Activated T-cell treated with anti-CD3 and anti-CD28 coated beads, Interleukin-2, amount 50 U/mL, for 72 hours (primary cell): ENCODE data around the gene CHRNB4. TPM values are rescaled to one million over a fixed set of nuclear protein-coding genes. Genes with fewer than 3 reads are reported as not detected.
"Not testable (repeated sequence)": the region's sequence is repeated elsewhere in the genome, so short reads cannot be mapped to it uniquely, and the experiment has no call there.

Experiments used
- ATAC-seq, 2 donors: fragments of 150-1000 bp; cut with Tn5 transposase; replicated peaks in 1 of 2; 2 replicates each; pipeline ENCODE4 v1.10.0; 2021; ENCODE audit warnings: moderate library complexity in 2 of 2, mild to moderate bottlenecking in 1 of 2
- DNase-seq, 2 donors: peaks; one replicate each; pipeline ENCODE4 v3.0.0; 2021 to 2022; ENCODE audit warnings: mixed read lengths in 1 of 2
- H3K27ac Mint-ChIP-seq: one replicate; pipeline ENCODE4 v1.8.0; 2022; ENCODE audit warnings: mild to moderate bottlenecking, moderate library complexity, mixed read lengths
- H3K27me3 Mint-ChIP-seq: one replicate; pipeline ENCODE4 v1.8.0; 2022; ENCODE audit warnings: low read depth, mixed read lengths
- H3K36me3 Mint-ChIP-seq, 2 donors: one replicate each; pipeline ENCODE4 v1.8.0; 2022; ENCODE audit warnings: mixed read lengths in 2 of 2, mild to moderate bottlenecking in 1 of 2; ENCODE audit not compliant: insufficient read depth in 2 of 2
- H3K4me1 Mint-ChIP-seq: one replicate; pipeline ENCODE4 v1.8.0; 2022; ENCODE audit warnings: low read depth, mixed read lengths
- H3K4me3 Mint-ChIP-seq, 2 donors: one replicate each; pipeline ENCODE4 v1.8.0; 2022; ENCODE audit warnings: mild to moderate bottlenecking in 2 of 2, mixed read lengths in 2 of 2, moderate library complexity in 2 of 2
- H3K9me3 Mint-ChIP-seq, 2 donors: one replicate each; pipeline ENCODE4 v1.8.0; 2022; ENCODE audit warnings: mixed read lengths in 2 of 2
- total RNA-seq, 2 donors: library from RNA; stranded (reverse); gene quantifications; one replicate each; pipeline ENCODE4 v1.2.3, GENCODE V29; 2022

Gene CHRNB4
- total RNA-seq, 2 donors from 2014 or later: not detected

- DNase-seq (no peak), ATAC-seq (no peak)
- no peaks in the 10 kb centered on the region for H3K36me3 Mint-ChIP-seq
- H3K27ac Mint-ChIP-seq: no peak overlapping the region
- peaks cover 5% of the 10 kb centered on the region for H3K4me1 Mint-ChIP-seq
- H3K4me3 Mint-ChIP-seq: no peak overlapping the region
- peaks cover 52% of the 10 kb centered on the region for H3K27me3 Mint-ChIP-seq
- H3K9me3 Mint-ChIP-seq: no peaks in the 10 kb centered on the region
Observed at GRCh38 chr15:78621810-78622402, 19.1 kb downstream of the CHRNB4 start.

GRCh38 chr15:78620527-78621421 lies 20.2 kb downstream of the CHRNB4 start, which contains the start of gene CHRNA3:
CHRNA3 (minus strand) TSS chr15:78620996; CDS start chr15:78620794, 202 bp downstream.
- Mint-ChIP-seq H3K27ac (no peak within 1 kb of the TSS), H3K27me3 (peaks cover 52% of the 10 kb centered on the region), H3K4me3 (peak within 1 kb of the TSS; percentile 41 to 71), H3K36me3 (no peaks in the 10 kb centered on the region), H3K4me1 (peaks cover 5% of the 10 kb centered on the region), H3K9me3 (no peaks in the 10 kb centered on the region)
- ATAC-seq: peak; percentile 22 to 36
- no peak for DNase-seq

- Mint-ChIP-seq H3K36me3 (no peaks in the 10 kb centered on the region), H3K4me1 (peaks cover 5% of the 10 kb centered on the region), H3K27me3 (peaks cover 52% of the 10 kb centered on the region), H3K9me3 (no peaks in the 10 kb centered on the region), H3K27ac (no peak overlapping the region), H3K4me3 (peak overlapping the region; percentile 41 to 71)
- ATAC-seq (peak; percentile 18 to 24), DNase-seq (peak in 1 of 2 donors; percentile 3)
Observed at GRCh38 chr15:78620021-78620526, 20.9 kb downstream of the CHRNB4 start.

GRCh38 chr15:78619022-78619950 lies 21.7 kb downstream of the CHRNB4 start:
- peaks cover 51% of the 10 kb centered on the region for H3K27me3 Mint-ChIP-seq
- no peak for ATAC-seq
- no peaks in the 10 kb centered on the region for H3K9me3 Mint-ChIP-seq
- H3K27ac Mint-ChIP-seq: no peak overlapping the region
- H3K4me1 Mint-ChIP-seq: peaks cover 5% of the 10 kb centered on the region
- DNase-seq: no peak
- no peaks in the 10 kb centered on the region for H3K36me3 Mint-ChIP-seq
- H3K4me3 Mint-ChIP-seq: peak overlapping the region; percentile 41 to 71

GRCh38 chr15:78618490-78618934 lies 22.5 kb downstream of the CHRNB4 start:
- no peak overlapping the region for H3K27ac Mint-ChIP-seq
- peak overlapping the region; percentile 32 to 36 for H3K4me3 Mint-ChIP-seq
- DNase-seq (peak; percentile 83 to 88), ATAC-seq (peak; percentile 42 to 58)
- peaks cover 44% of the 10 kb centered on the region for H3K27me3 Mint-ChIP-seq
- H3K9me3 Mint-ChIP-seq: no peaks in the 10 kb centered on the region
- H3K4me1 Mint-ChIP-seq: peaks cover 5% of the 10 kb centered on the region
- H3K36me3 Mint-ChIP-seq: no peaks in the 10 kb centered on the region

GRCh38 chr15:78618064-78618463 lies 22.9 kb downstream of the CHRNB4 start:
- H3K27ac Mint-ChIP-seq: no peak overlapping the region
- H3K27me3 Mint-ChIP-seq: peaks cover 40% of the 10 kb centered on the region
- H3K4me3 Mint-ChIP-seq: no peak overlapping the region
- ATAC-seq (peak in 1 of 2 donors; percentile 9), DNase-seq (no peak)
- H3K4me1 Mint-ChIP-seq: peaks cover 5% of the 10 kb centered on the region
- H3K36me3 Mint-ChIP-seq: no peaks in the 10 kb centered on the region
- no peaks in the 10 kb centered on the region for H3K9me3 Mint-ChIP-seq

DNA sequence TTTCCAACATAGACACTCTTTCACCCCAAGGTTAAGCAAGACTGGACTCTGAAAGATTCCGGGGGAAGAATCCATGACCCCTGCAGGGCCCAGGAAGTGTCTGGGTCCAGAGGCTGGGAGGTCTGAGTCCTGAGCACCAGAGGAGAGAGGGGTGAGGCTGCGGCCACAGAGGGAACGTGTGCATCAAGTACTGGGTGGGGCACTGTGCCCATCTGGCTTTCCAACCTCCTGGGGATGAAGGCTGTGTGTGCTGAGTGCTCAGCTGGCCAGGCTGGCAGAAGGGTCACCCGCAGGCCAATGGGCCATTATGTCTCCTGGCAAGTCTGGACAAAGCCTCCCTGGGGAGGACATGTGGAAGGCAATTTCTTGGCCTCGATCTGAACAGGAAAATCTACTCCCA lies 23.5 kb downstream of the CHRNB4 start:
- H3K4me1 Mint-ChIP-seq: peaks cover 5% of the 10 kb centered on the region
- H3K9me3 Mint-ChIP-seq: no peaks in the 10 kb centered on the region
- no peaks in the 10 kb centered on the region for H3K36me3 Mint-ChIP-seq
- peaks cover 34% of the 10 kb centered on the region for H3K27me3 Mint-ChIP-seq
- ATAC-seq (no peak), DNase-seq (no peak)
- no peak overlapping the region for H3K27ac Mint-ChIP-seq
- no peak overlapping the region for H3K4me3 Mint-ChIP-seq

DNA sequence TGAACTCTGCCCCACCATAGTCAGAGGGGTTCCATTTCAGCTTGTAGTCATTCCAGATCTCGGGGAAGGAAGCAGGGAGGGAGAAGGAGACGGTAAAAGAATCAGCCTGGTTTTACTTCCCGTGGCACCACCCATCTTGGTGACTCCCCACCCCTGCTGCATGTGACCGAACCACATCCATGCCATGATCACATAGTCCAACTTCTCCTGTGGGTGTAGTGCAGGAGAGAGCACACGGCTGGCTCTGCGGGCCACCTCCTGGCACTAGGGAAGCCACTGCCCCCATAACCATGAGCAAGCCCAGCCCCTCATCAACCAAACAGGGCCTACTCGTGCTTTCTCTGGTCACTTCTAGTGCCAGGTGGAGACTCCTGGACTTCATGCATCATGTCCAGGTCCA lies 23.9 kb downstream of the CHRNB4 start:
- Mint-ChIP-seq H3K4me3 (no peak overlapping the region), H3K27me3 (peaks cover 30% of the 10 kb centered on the region), H3K9me3 (no peaks in the 10 kb centered on the region), H3K4me1 (peaks cover 5% of the 10 kb centered on the region), H3K36me3 (no peaks in the 10 kb centered on the region), H3K27ac (no peak overlapping the region)
- ATAC-seq: no peak
- no peak for DNase-seq

DNA sequence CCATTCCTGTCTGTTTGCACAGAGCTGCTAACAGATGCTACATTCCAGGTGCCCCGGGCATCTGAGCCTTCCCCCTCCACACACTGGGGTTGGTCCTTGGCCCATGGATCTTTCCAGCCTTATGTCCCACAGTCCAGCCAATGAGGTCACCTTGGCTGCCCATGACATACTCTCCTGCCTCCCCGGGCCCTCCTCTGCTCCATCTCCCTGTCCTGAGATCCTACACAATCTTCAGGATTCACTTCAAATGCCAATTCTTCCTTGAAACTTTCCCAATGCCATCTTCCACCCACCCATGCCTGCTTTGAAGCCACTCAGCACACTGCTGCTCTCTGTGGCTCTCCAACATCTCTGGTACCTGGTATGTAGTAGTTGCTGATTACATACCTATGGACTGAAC lies 24.5 kb downstream of the CHRNB4 start:
- DNase-seq: no peak
- Mint-ChIP-seq H3K9me3 (no peaks in the 10 kb centered on the region), H3K27me3 (peaks cover 24% of the 10 kb centered on the region), H3K27ac (no peak overlapping the region), H3K36me3 (no peaks in the 10 kb centered on the region), H3K4me3 (no peak overlapping the region), H3K4me1 (peaks cover 5% of the 10 kb centered on the region)
- no peak for ATAC-seq

GRCh38 chr15:78615151-78615589 lies 25.8 kb downstream of the CHRNB4 start:
- Mint-ChIP-seq H3K4me1 (no peaks in the 10 kb centered on the region), H3K27me3 (peaks cover 19% of the 10 kb centered on the region), H3K27ac (no peak overlapping the region), H3K36me3 (no peaks in the 10 kb centered on the region), H3K4me3 (no peak overlapping the region), H3K9me3 (no peaks in the 10 kb centered on the region)
- DNase-seq (no peak), ATAC-seq (no peak)

DNA sequence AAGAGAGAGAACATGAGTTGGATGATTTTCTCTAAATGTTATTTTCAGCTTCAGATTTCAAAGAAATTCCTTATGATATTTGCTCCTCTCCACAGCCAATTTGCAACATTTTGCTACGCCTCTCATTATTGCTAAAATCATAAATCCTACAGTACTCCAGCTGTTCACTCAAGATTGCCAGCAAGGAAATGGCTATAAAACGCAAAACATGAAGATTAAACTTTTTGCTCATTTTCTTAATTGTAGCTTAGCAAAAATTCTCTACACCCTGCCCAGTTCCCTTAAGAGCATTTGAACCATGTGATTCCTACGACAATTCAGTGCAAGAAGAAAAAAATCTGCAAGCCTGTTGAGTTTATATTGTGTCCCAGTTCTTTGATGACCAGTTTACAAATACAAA lies 27.0 kb downstream of the CHRNB4 start:
- DNase-seq (no peak), ATAC-seq (no peak)
- Mint-ChIP-seq H3K4me3 (no peak overlapping the region), H3K27me3 (peaks cover 8% of the 10 kb centered on the region), H3K27ac (no peak overlapping the region), H3K36me3 (no peaks in the 10 kb centered on the region), H3K9me3 (peaks cover 0 to 2% of the 10 kb centered on the region in 2 donors), H3K4me1 (no peaks in the 10 kb centered on the region)

DNA sequence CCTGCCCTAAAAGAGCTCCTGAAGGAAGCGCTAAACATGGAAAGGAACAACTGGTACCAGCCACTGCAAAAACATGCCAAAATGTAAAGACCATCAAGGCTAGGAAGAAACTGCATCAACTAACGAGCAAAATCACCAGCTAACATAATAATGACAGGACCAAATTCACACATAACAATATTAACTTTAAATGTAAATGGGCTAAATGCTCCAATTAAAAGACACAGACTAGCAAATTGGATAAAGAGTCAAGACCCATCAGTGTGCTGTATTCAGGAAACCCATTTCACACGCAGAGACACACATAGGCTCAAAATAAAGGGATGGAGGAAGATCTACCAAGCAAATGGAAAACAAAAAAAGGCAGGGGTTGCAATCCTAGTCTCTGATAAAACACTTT lies 31.5 kb downstream of the CHRNB4 start:
- not testable (repeated sequence) for H3K4me1 Mint-ChIP-seq, ATAC-seq, H3K27ac Mint-ChIP-seq

More for the DNA sequence above, 31.5 kb downstream of the CHRNB4 start:
- not testable (repeated sequence) for DNase-seq, H3K27me3 Mint-ChIP-seq, H3K4me3 Mint-ChIP-seq, H3K9me3 Mint-ChIP-seq, H3K36me3 Mint-ChIP-seq
